HG02973 (cell line): ENCODE measurements around the gene ACTMAP.
A peak's percentile ranks its signal among the peaks of the same experiment; 100 is the strongest.
"Not testable (repeated sequence)": the region's sequence is repeated elsewhere in the genome, so short reads cannot be mapped to it uniquely, and the experiment has no call there.

Experiments used
- ATAC-seq: cut with Tn5 transposase; IDR thresholded peaks from one replicate; pipeline ENCODE4 v1.9.1; 2021; ENCODE audit warnings: moderate library complexity; ENCODE audit not compliant: unreplicated experiment

Gene ACTMAP

DNA sequence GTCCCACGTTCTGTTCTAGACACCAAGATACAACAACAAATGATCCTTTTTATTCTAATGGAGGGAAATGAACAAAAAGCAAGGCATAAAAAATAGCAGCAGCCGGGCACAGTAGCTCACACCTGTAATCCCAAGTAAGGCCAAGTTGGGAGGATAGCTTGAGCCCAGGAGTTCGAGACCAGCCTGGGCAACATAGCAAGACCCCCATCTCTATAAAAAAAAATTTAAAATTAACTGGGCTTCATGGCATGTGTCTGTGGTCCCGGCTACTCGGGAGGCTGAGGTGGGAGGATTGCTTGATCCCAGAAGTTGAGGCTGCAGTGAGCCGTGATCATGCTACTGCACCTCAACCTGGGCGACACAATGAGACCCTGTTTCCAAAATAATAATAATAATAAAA lies 26.1 kb upstream of the ACTMAP start:
- no peak for ATAC-seq

GRCh38 chr19:40775632-40776022 lies 25.4 kb upstream of the ACTMAP start:
- ATAC-seq: no peak

GRCh38 chr19:40774916-40775631 lies 24.8 kb upstream of the ACTMAP start, which contains the start of gene MIA:
Gene MIA (plus strand): TSS chr19:40775521. CDS start chr19:40775543, 22 bp downstream.
- ATAC-seq: no peak

GRCh38 chr19:40771101-40771862 lies 21.0 kb upstream of the ACTMAP start:
- ATAC-seq: not testable (repeated sequence)

- no peak for ATAC-seq
Measured at GRCh38 chr19:40768869-40769268, 18.6 kb upstream of the ACTMAP start.

DNA sequence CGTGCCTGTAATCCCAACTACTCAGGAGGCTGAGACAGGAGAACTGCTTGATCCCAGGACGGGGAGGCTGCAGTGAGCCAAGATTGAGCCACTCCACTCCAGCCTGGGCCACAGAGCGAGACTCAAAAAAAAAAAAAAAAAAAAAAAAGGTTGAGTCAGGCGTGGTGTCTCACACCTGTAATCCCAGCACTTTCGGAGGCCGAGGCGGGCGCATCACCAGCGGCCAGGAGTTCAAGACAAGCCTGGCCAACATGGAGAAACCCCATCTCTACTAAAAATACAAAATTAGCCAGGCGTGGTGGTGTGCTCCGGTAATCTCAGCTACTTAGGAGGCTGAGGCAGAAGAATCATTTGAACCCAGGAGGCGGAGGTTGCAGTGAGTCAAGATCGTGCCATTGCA lies 16.1 kb upstream of the ACTMAP start:
- ATAC-seq: not testable (repeated sequence)

- no peak for ATAC-seq
Measured at GRCh38 chr19:40763963-40764362, 13.7 kb upstream of the ACTMAP start.

- no peak for ATAC-seq
Measured at GRCh38 chr19:40763526-40763925, 13.2 kb upstream of the ACTMAP start.

DNA sequence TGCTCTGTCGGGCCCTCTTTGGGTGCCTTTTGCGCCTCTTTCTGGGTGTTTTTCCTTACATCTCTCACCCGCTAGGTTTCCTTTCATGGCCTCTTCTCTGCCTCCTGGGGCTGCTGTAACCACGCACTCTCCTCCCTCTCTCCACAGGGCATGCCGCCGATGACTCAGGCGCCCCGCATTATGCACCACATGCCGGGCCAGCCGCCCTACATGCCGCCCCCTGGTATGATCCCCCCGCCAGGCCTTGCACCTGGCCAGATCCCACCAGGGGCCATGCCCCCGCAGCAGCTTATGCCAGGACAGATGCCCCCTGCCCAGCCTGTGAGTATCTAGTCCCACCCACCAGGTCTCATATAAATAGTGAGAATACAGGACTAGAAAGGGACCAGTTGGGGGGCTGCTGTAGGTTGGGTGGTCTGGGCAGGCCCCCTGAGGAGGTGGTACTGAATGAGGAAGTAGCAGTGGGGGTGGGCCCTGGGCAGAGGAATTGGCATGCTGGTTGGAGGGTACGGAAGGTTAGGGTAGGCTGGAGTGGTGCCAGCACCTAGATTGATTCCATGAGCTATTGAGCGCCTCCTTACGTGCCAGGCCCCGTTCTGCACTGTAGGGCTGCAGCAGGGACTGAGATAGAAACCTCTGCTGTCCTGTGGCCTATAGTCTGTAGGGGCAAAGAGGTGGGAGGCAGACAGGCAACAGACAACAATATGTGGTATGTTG lies 12.6 kb upstream of the ACTMAP start:
- no peak for ATAC-seq

DNA sequence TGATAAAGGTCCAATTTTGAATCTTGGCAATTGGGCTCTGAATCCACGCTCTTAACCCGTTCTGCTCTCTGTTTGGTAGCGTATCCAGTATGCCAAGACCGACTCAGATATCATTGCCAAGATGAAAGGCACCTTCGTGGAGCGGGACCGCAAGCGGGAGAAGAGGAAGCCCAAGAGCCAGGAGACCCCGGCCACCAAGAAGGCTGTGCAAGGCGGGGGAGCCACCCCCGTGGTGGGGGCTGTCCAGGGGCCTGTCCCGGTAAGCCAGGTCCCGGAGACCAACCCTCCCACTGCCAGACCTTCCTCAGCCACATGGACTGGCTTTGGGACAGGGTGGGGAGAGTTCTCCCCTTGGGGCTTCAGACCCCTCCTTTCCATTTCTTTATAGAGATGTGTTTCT lies 9.1 kb upstream of the ACTMAP start:
- no peak for ATAC-seq

DNA sequence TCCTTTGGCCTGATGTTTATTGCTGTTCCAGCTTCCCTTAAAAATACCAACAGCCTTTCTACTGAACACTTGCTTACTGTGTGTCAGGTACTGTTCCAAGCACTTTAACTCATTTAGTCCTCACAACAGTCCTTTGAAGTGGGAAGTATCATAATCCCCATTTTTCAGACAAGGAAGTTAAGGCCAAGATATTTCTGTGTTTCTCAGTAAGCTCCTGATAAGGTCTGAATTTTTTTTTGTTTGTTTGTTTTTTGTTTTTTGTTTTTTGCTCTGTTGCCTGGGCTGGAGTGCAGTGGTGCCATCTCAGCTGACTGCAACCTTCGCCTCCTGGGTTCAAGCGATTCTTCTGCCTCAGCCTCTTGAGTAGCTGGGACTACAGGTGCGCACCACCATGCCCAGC lies 8.2 kb upstream of the ACTMAP start:
- no peak for ATAC-seq

GRCh38 chr19:40756502-40757110 lies 6.3 kb upstream of the ACTMAP start:
- ATAC-seq: no peak

GRCh38 chr19:40755791-40756190 lies 5.5 kb upstream of the ACTMAP start:
- ATAC-seq: no peak

GRCh38 chr19:40755248-40755624 lies 5.0 kb upstream of the ACTMAP start:
- ATAC-seq: no peak

GRCh38 chr19:40754611-40755247 lies 4.5 kb upstream of the ACTMAP start:
- ATAC-seq: no peak

- ATAC-seq: no peak
Measured at GRCh38 chr19:40752257-40752781, 2.0 kb upstream of the ACTMAP start.

- ATAC-seq: peak; percentile 56
Measured at GRCh38 chr19:40750874-40751537, 729 bp upstream of the ACTMAP start, which contains the start of gene SNRPA. Gene SNRPA (plus strand): TSS chr19:40751203. CDS start chr19:40751409, 206 bp downstream.

GRCh38 chr19:40747536-40747935 lies 2.7 kb downstream of the ACTMAP start:
- ATAC-seq: no peak

GRCh38 chr19:40745402-40745780 lies 4.9 kb downstream of the ACTMAP start:
- ATAC-seq: no peak
